ENCODE results near the gene ENPP6. TPM values are rescaled to one million over a fixed set of nuclear protein-coding genes. Genes with fewer than 3 reads are reported as not detected.

Gene ENPP6
- polyA plus RNA-seq, 1 of the 3 experiments (the other 2 are of a cell fraction) = not detected

- no peak for DNase-seq
- no peaks in the 10 kb centered on the region for H3K79me2 ChIP-seq (ENCODE audit: insufficient read depth)
- ChIA-PET CTCF (interaction anchor here (0.9 to 3.8 kb wide), 3 partner anchors 13 to 20 kb away, joined by 3 to 13 read pairs (median 4); no protein-coding TSS in a partner anchor), POLR2A (no interaction called here)
- WGBS (ENCODE audit: low lambda C conversion rate) = 62% methylated on average over 8 of the region's 8 CpGs
- H3K4me2 ChIP-seq = no peak overlapping the region
- H2AFZ ChIP-seq (ENCODE audit: low read depth) = no peak overlapping the region
- H3K9me2 ChIP-seq = no peaks in the 10 kb centered on the region
- H3K9me3 ChIP-seq = no peaks in the 10 kb centered on the region
- H3K4me1 ChIP-seq (ENCODE audit: control insufficient read depth in 1 of 2, insufficient read depth in 2 of 2, low read depth in 1 of 2, low read length in 1 of 2) = no peaks in the 10 kb centered on the region; a peak in 1 of 4 replicates
- H3K27me3 ChIP-seq (ENCODE audit: insufficient read depth) = no peaks in the 10 kb centered on the region
- no peaks in the 10 kb centered on the region for H4K20me1 ChIP-seq (ENCODE audit: insufficient read depth)
- H3K36me3 ChIP-seq (replicated peaks in 1 of 2; ENCODE audit: control insufficient read depth in 1 of 2, insufficient read depth in 2 of 2, low read length in 1 of 2) = no peaks in the 10 kb centered on the region
- H3K27ac ChIP-seq (ENCODE audit: low read depth in 2 of 2, low read length in 1 of 2) = no peak overlapping the region
- no peaks in the 10 kb centered on the region for H3F3A ChIP-seq (replicated peaks; ENCODE audit: insufficient read depth)
- H3K4me3 ChIP-seq (ENCODE audit: low read depth in 2 of 2, low read length in 1 of 2) = no peak overlapping the region
- TF ChIP-seq EP300 (IDR thresholded peaks at IDR 0.05; ENCODE audit: borderline replicate concordance in 1 of 2, low read depth in 1 of 2, low read length in 1 of 2) = no peak
- no peak for TF ChIP-seq IRF3 (IDR thresholded peaks at IDR 0.05; ENCODE audit: low read depth, low read length)
- TF ChIP-seq GATA2 (CRISPR knock-in tag; IDR thresholded peaks at IDR 0.05) = no peak
- TF ChIP-seq SIN3A (IDR thresholded peaks at IDR 0.05; ENCODE audit: borderline replicate concordance, low read depth, low read length) = no peak
- TF ChIP-seq PBX3 (IDR thresholded peaks at IDR 0.05) = no peak
- TF ChIP-seq SMC3 (IDR thresholded peaks at IDR 0.05; ENCODE audit: low read depth, low read length) = no peak
- no peak for TF ChIP-seq FOXM1 (IDR thresholded peaks at IDR 0.05; ENCODE audit: low read depth)
- no peak for TF ChIP-seq RFX5 (IDR thresholded peaks at IDR 0.05; ENCODE audit: low read length)
- TF ChIP-seq TAF1 (IDR thresholded peaks at IDR 0.05; ENCODE audit: borderline replicate concordance, low read depth, low read length) = no peak
- no peak for TF ChIP-seq ELF1 (IDR thresholded peaks at IDR 0.05)
- no peak for TF ChIP-seq TEAD4 (IDR thresholded peaks at IDR 0.05; ENCODE audit: borderline replicate concordance, insufficient read depth)
- no peak for TF ChIP-seq USF2 (IDR thresholded peaks at IDR 0.05; ENCODE audit: borderline replicate concordance, low read depth, low read length)
- TF ChIP-seq YY1 (IDR thresholded peaks at IDR 0.05; ENCODE audit: low read depth) = no peak
- no peak for TF ChIP-seq ZBTB33 (IDR thresholded peaks at IDR 0.05; ENCODE audit: borderline replicate concordance, low read depth)
- no peak for TF ChIP-seq NFIC (IDR thresholded peaks at IDR 0.05; ENCODE audit: borderline replicate concordance)
- no peak for TF ChIP-seq GABPA (IDR thresholded peaks at IDR 0.05; ENCODE audit: low read depth)
- H3K9ac ChIP-seq = no peak overlapping the region
Measured at GRCh38 chr4:184147858-184148737, 69.6 kb downstream of the ENPP6 start.

Measured in SK-N-SH (cell line).